HG03432 (cell line): ENCODE measurements around the gene ZC3H8.

Experiments
- ATAC-seq: cut with Tn5 transposase; IDR thresholded peaks from one replicate; pipeline ENCODE4 v1.9.1; 2021; ENCODE audit warnings: mild to moderate bottlenecking, moderate library complexity; ENCODE audit not compliant: unreplicated experiment

Gene ZC3H8

DNA sequence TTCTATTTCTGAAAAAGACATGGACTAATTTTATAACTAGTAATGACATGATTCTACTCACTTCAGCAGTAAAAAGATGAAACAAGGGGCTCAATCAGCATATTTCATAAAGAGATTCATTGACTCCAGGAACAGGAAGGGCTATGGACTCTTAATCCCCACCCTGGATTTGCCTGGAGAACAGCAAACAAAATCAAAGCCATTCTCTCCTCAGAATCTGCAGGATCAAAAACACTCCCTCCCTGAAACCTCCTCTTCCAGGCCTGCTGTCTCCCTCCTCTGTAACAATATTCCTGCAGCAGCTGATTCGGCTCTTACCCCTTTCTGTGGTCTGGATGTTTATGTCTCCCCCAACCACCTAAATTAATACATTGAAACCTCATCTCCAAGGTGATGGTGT lies 57.0 kb downstream of the ZC3H8 start:
- ATAC-seq, result no peak

DNA sequence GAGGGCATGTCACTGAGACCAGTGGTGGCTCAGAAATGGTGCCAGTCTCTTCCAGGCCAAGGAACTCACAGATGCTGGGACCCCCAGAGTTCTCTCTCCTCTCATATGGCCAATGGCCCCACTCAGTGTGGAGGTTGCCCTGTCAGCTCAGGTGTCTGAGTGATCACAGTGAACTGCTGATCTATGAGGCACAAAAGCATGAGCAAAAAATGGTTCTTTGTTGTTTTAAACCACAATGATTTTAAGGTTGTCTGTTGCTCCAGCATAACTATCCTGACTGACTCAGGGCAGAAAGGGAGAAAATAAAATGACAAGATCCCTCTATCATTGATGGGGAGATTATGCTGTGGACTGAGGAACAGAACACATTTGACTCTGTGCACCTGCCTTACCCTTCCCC lies 58.9 kb downstream of the ZC3H8 start:
- no peak for ATAC-seq

DNA sequence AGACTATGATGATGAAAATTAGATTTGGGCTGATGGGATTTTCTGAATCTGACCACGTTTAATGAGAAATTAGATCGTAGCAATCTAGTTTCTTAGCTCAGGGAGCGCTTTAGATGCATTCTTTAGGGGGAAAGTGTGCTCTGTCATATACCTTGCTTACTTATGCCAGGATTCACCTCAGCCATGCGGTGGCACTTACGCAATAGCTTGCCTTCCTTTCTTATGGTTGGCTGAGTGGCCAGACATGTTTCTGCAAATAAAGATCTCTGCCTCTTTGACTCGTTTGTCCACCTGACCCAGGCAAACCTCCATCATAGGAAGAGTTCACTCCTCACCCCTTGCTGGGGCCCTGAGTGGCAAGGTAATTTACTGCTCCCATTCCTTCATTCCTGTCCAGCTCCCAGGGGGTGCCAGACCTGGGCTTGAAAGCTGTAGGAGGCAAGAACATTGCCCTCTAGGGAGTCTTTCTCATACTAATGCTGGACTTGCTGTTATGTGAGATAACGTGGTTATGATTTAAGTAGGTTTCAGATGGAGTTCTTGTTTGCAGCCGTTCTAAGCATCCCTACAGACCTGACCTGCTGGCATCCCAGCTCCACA lies 59.6 kb downstream of the ZC3H8 start:
- no peak for ATAC-seq

DNA sequence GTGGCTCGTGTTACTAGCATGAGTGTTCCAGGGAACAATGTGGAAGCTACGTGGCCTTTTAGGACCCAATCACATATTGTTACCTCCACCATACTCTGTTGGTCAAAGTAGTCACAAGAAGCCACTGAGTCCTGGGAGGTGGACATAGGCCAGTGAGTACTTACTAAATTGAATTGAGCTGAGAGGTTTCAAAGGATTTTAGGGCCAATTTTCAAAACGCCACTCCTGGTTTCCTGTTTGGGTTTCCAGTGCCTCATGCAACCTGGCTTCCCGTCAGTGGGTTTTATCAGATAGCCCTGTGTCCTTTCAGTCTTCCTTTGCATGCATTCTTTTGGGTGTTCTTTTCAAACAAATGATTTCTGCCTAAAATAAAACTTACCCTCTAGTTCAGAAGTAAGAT lies 60.4 kb downstream of the ZC3H8 start:
- no peak for ATAC-seq

DNA sequence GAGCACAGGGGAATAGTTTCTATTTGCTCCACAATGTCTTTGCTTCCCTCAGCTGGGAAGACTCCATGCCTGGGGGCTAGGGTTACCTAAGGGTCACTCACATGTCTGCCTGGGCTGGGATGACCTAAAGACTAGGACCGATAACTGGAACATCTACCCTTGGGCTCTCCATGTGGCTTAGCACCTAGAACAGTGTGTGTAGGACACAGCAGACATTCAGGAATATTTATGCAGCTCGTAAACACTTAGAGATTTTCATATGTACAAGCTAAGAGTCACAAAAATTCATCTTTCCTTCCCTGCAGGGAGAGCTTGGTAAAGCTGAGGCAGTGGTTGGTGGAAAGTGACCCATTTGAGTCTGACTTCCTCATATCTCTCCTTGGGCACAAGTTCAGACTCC lies 60.8 kb downstream of the ZC3H8 start:
- no peak for ATAC-seq

DNA sequence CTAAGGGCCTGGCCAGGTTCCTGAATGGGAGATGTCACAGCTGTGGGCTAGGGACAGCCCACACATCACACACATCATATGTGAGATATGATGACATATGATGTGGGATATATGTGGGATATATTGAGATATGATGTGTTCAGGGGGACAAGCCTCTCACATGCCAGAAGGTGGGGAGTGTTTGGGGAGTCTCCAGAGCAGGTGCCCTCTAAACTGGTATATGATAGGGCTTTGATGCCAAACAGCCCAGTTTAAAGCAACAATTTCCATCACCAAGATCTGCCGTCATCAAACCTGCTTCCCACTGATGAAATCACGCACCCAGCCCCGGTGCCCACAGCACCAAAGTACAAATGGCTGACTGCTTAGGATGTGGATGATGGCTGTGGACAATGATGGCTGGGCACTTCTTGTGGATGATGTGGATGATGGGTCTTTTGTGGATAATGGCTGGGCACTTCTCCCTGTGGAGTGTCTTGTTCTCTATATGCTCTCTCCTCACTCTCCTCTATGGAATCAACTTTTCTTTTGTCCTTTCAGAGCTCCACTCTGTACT lies 65.8 kb downstream of the ZC3H8 start:
- no peak for ATAC-seq

DNA sequence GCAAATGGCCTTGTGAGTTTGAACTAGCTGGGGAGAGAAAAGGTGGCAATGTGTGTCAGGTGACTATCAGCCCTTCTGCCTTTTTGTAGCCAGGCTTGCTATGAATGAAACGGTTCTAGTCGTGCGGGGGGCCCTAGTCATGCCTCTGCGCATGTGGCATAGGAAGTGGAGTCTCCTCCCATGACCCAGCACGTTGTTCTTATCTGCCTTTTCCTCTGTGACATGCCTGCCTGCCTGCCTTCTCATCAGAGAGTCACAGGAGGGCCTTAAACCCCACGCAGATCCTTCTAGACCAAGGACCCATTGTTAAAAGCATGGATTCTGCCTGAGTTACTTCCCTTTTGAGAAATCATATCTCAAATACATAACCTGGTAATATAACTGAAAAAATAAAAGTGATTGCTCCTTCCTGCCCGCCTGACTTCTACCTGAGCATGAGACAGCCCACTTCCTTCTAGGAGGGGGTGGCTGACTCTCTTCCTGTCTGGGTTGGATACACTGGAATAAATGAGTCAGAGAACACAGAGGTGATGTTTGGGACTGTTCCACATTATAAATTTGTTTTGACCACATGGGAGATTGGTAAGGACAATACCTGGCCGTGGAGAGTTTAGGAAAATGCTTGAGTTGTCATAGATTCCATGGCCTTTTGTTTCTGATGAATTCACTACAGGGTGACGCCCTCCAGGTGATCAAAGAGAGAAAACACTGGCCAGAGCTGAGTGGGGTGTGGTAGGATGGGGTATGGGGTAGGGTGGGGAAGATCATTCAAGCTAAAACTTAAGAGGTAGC lies 66.8 kb downstream of the ZC3H8 start:
- ATAC-seq, result no peak

DNA sequence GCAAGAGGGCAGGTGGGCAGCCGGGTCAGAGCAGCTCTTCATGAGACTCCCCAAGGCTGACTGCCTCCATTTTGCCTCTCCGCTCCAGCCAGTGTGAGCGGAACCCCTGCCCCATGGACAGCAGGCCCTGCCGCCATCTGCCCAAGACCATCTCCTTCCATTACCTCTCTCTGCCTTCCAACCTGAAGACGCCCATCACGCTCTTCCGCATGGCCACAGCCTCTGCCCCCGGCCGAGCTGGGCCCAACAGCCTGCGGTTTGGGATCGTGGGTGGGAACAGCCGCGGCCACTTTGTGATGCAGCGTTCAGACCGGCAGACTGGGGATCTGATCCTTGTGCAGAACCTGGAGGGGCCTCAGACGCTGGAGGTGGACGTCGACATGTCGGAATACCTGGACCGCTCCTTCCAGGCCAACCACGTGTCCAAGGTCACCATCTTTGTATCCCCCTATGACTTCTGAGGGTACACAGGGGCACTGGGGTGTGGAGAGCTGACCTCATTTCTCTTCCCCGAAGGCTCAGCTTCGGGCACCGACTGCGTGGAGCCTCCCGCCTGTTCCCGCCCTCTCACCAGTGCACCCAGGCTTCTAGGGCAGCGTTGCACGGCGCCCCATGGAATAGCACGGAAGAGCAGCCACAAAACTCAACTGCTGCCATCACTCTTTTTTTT lies 67.7 kb downstream of the ZC3H8 start:
- no peak for ATAC-seq

DNA sequence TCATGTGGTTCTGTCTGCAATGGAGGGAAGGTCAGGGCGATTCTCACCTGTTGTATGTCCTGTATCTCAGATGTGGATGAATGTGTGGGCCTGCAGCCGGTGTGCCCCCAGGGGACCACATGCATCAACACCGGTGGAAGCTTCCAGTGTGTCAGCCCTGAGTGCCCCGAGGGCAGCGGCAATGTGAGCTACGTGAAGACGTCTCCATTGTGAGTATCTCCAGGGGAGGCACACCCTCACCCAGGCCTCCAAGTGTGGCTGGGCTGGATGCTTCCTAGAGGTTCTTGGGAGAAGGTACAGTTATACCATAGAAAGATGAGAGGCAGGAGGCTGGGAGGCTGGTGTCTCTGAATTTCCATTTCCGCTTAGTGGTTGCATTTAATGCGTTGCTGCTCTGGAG lies 69.7 kb downstream of the ZC3H8 start:
- no peak for ATAC-seq

DNA sequence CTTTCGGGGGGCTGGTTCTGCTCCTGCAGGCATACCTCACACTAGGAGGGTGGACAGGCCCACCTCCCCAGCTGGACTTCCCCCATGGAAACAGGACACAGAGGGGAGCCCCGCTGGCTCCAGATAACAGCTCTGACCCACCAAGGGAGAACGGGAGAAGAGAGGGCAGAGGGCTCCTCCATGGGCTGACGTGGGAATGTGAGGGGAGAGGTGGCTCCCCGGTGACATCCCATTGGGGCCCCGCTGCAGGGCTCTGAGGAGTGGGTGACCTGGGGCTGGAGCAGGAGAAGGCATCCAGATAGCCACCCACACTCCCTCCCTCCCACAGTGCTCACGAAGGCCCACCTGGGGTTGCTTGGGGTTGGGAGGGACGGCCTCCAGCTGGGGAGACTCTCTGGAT lies 70.7 kb downstream of the ZC3H8 start:
- no peak for ATAC-seq

DNA sequence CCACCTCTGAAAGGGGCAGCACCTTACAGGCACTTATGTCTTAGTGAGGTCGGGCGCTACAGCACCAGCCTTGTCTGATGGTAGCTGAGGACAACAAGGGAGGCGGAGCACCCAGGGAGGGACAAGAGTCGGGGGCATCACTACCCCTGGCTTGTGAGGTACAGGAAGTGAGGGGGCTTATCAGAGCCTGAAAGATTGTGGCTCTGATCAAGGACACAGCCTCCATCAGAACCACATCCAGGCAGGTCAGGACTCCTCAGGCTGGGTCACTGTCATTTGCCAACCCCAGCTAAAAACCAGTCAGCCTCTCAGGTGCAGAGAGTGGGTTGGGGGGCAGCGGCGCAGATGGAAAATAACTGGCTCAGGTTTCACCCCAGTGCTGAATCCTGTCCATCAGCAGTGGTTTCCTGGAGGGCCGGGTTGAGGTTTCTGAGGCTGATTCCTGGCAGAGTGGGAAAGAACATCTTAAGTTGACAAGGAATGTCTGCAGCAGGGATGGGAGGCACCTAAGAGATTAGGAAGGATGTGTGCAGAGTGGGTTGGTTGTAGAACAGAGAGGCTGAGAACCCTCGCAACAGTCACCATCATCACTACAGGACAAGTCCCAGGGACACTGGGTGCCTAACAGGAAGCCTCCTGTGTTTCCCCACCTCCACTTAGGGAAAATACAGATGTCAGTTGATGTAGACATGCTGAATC lies 71.4 kb downstream of the ZC3H8 start:
- ATAC-seq, result no peak

DNA sequence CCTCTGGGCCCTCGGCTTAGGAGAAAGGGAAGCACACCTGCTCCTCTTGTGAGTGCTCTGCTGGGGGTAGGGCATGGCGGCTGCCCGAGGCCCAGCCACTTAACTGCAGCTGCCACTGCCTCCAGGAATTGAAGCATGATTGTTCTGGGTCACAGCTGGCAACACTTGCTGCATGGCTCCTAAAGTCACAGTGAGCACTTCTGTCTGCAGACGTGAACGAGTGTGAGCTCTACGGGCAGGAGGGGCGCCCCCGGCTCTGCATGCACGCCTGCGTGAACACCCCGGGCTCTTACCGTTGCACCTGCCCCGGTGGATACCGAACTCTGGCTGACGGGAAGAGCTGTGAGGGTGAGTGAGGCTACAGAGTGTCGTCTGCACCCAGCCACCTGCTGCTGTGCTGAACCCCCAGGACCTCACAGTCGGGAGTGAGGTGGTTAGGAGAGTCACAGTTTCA lies 72.2 kb downstream of the ZC3H8 start:
- no peak for ATAC-seq

DNA sequence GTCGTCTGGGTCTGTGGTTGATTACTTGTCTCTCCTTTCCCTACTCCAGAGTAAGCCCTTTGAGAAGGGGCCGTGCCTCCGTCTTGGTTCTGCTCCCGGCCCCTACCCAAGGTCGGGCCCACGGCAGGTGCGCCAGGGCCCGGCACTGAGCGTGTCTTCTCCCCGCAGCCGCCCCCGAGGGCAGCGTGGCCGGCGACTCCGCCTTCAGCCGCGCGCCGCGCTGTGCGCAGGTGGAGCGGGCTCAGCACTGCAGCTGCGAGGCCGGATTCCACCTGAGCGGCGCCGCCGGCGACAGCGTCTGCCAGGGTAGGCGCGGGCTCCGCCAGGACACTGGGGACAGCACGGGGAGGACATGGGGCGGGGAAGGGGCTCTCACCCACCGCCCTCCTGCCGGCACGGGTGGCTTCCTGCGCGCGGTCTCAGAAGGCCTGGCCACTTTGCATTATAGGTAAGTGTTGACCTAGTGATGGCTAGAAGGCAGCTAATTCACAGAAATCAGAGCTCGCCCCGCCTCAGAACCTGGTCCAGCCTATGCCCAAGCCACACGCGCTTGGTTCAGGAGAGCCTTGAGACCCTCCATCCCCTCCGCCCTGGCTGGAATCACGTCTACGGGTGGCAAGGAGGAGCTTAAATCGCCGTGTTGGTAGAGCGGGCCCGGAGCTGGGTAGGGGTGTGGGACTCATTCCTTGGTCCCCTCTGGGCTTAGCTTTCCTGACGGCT lies 73.1 kb downstream of the ZC3H8 start:
- ATAC-seq, result no peak

DNA sequence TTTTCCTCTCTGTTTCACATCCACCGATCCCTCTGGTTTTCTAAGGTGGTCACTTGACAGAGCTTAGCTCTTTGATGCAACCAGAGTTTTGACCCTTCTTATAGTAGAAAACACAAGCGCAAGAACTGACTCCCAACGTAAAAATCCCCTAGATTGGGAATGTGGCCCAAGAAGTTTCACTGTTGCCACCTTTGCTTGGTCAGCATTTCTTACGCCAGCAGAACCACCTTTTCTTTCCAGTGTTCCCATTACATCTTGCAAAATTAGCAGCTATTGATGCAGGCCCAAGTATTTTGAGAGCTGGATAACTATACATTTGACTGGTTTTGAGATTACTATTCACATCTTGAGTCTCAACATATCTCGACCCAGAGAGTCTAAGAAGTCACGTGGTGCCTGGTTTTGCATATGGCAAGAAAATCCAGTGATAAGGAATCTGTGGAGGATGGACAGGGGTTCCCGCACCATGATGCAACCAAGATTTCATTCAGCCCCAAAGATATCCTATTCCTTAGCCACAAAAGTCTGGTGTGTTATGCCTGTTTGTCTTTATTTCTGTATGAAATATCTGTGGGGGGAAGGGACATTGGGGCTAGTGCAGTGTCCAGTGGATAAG lies 78.8 kb downstream of the ZC3H8 start:
- ATAC-seq, result no peak

DNA sequence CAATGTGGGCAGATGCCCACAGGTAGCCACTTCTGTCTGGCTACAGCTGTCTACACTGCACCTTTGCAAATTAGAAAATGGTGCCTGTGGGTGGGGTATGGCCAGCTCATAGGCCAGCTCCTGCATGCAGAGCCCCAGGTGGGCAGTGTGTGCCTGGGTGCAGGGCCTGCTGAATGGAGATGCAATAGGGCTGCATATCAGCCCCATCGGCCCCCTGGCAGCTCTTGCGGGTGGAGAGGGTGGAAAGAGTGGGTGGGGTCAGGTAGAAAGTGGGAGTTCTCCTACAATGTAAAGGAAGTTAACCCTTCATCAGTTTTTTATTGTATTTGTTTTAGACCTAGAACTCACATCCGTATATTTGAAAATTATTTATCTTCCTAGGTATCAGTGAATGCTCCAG lies 79.5 kb downstream of the ZC3H8 start:
- no peak for ATAC-seq

DNA sequence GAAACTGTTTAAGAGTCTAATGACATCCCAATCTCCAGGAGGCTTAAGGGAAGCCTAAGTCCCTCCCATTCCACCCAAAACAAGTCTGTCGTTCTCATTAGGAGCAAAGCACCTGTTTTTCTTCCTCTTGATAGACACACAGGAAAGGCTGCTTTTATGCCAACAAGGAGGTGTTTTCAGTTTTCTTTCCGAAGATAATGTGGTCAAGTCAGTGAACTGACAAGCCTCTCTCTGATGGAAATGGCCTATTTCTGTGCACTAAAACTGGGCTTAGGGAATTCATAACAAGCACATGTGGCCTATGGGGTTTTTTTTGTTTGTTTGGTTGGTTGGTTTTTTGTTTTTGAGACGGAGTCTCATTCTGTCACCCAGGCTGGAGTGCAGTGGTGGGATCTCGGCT lies 80.5 kb downstream of the ZC3H8 start:
- ATAC-seq, result no peak

DNA sequence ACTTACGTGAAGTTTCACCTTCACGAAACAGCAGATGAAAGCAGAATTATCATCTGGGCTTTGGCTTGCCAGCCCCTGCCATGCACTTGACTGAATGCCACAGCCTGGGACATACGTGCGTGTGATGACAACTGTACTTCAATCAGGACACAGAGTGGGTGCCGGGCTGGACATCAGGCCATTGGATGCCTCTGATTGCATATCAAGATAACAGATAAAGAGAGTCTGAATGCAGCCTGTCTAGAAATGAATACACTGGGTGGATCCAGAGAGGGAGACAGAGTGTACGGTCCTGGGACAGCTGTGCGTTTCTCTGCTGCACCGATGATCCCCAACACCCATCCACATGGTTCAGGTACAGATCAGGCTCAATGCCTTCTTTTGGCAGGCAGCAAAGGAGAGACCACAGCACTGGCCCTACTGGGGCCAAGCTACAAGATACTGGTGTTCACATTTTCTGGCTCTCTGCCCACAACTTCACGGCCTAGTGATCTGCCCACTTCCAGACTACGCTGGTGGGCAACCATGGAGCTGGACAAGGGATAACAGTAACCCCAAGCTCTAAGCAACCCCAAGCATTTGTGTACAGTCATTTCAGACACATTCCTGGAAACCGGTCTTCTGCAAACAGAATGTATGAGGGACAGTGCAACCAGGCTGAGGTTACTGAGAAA lies 81.1 kb downstream of the ZC3H8 start:
- ATAC-seq, result no peak

DNA sequence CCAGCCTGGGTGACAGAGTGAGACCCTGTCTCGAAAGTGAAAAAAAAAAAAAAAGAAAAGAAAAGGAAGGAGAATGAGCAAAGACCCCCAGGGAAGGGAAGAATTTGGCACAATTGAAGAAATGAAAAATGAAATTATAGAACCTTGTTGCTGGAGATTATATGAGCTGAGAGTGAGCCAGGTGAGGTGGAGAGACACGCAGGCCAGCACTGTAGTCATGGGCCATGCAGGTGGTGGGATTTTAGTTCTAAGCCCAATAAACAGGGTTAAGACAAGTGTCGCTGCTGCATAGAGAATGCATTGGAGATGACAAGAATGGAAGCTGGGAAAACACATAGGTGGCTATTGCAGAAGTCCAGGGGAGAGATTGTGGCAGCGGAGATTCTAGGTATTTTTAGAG lies 84.3 kb downstream of the ZC3H8 start:
- ATAC-seq, result no peak

DNA sequence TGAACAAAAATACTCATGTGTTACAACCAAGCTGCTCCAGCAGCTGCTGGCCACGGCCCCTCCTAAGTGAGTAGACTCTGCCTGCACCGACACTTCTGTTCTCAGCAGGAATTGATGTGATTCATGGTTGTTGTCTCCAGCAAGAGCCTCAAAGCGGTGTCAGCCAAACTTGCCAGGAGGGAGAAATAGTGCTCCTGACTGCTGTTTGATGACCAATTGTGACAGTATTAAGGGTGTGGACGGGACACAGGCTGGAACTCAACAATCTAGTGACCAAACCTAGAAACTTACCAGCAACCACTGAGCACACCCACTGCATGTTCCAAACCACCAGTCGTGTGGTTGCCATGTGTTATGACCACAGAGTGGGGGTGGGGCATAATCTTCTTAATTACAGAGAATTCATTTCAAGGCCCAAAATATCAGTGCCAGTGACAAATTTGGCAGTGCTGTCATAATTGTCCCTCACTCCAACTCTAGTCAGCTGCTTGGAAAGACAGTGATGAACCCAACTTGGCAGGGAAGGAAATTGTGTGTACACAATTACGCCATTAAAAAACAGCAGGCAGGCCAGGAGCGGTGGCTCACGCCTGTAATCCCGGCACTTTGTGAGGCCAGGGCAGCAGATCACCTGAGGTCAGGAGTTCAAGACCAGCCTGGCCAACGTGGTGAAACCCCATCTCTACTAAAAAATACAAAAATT lies 86.3 kb downstream of the ZC3H8 start:
- no peak for ATAC-seq
